Left ventricle myocardium superior (tissue), 1 donor: ENCODE data around the gene FAM131B. TPM values are rescaled to one million over a fixed set of nuclear protein-coding genes. Genes with fewer than 3 reads are reported as not detected.
"Not testable (repeated sequence)": the region's sequence is repeated elsewhere in the genome, so short reads cannot be mapped to it uniquely, and the experiment has no call there.

Experiments
- ATAC-seq: fragments of 200-7000 bp; cut with Tn5 transposase; one replicate; pipeline ENCODE4 v1.9.1; 2020; ENCODE audit warnings: mild to moderate bottlenecking, moderate library complexity
- DNase-seq: peaks from one replicate; pipeline ENCODE4 v3.0.0-alpha.2; 2020
- intact Hi-C: fragments of 100-400 bp; cut with micrococcal nuclease; formaldehyde crosslinking; loops from one replicate; pipeline ENCODE4 v1.11.0; 2022
- total RNA-seq: library from RNA; stranded (reverse); fragmentation: NEBNext Ultra II Directional; extraction: Animal tissue kit (Norgen Biotek cat#: 25700); gene quantifications from one replicate; pipeline ENCODE4 v1.2.1, GENCODE V29; 2021
- donor health status: DM: no; HTN: yes; CAD: no; lungs with severe emphysema.

FAM131B gene
- total RNA-seq, 1 donor from 2014 or later, result 0.57 TPM

DNA sequence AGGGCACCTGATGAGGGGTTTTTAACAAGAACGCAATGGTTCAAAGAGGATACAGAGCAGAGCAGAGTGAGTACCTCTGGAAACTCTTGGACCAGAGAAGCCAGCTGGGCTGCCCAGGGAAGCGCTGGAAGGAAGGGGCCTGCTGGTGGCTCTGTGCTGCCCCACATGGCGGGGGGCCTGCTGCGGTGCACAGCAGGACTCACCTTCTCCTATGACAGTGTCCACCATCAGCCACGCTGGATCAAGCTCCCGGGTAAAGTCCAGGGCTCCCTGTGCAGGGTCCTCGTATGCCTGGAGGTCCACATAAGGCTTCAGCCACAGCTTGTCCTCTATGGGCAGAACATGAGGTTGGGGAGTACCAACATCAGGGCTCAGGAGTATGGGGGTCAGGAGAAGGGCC, 33.7 kb upstream of the FAM131B start:
- ATAC-seq (no peak), DNase-seq (no peak)
- intact Hi-C loops, result no loop called here

DNA sequence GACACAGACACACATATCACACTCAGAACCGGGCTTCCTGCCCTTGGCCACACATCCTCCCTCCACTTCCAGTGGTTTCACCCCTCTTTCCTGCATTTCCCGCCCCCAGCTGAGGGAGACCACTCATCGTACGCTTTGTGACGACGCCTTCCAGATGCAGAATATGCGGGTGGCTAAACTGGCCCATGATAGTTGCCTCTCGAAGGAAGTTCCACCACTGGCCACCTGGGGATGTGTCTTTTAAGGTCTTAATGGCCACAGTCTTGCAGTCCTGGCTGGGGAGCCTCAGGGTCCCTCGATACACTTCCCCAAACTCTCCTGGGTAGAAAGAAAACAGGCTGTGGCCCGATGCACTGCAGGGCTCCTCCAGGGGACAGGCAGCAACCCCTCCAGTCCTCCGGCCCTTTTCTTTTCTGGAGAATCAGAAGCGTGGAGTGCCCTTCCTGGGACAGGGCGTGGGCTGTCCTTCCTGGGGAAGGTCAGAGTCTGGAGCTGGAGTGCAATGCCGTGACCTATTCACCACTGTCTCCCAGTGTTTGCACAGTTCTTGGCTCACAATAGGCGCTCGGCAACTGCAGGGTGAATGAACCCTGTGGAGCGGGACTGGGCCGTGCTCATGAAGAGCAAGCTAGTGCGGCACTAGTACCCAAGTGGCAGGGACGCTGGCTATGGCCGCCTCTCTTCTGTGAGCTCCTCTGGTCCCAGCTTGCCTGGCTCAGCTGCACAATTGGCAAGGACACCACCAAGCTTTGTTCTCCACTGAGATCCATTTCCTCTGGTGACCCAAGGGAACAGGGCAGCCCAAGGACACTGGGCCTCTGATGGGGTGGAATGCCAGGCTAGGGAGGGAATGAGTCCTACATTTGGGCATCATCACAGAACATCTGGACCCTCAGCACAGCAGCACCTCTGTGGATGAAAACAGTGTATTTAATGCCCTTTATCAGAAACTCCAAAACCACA, 33.0 kb upstream of the FAM131B start:
- ATAC-seq, result peak; percentile 14
- DNase-seq, result peak; percentile 42
- intact Hi-C loops, result no loop called here

DNA sequence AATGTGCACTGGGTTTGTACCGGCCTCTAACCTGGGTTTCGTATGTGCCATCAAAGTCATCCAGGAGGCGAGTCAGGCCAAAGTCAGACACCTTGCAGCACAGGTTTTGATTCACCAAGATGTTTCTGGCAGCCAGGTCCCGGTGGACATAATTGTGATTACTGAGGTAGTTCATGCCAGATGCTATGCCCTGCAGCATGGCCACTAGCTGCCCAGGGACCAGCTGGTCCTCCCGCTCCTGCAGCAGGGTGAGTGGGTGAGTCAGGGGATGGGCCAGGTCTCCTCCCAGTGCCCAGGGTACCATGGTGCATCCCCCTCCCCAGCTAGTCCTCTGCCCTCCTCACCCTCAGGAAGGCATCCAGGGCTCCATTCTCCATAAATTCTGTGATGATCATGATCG, 32.3 kb upstream of the FAM131B start:
- intact Hi-C loops, result no loop called here
- no peak for ATAC-seq
- DNase-seq, result no peak

DNA sequence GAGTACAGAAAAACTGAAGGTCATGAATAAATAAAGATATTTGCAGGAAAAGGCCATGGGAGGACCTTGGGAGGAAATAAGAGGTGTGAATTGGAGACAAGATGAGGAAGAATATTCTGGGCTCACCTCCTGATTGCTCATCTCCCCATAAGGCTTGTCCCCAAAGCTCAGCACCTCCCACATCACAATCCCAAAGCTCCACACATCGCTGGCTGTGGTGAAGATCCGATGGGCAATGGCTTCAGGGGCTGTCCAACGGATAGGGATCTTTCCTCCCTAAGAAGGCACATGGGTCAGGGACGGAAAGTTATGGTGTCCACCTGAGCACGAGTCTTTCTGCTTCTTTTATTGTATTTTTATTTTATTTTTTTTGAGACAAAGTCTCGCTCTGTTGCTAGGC, 31.6 kb upstream of the FAM131B start:
- no peak for DNase-seq
- intact Hi-C loops, result no loop called here
- ATAC-seq, result no peak

DNA sequence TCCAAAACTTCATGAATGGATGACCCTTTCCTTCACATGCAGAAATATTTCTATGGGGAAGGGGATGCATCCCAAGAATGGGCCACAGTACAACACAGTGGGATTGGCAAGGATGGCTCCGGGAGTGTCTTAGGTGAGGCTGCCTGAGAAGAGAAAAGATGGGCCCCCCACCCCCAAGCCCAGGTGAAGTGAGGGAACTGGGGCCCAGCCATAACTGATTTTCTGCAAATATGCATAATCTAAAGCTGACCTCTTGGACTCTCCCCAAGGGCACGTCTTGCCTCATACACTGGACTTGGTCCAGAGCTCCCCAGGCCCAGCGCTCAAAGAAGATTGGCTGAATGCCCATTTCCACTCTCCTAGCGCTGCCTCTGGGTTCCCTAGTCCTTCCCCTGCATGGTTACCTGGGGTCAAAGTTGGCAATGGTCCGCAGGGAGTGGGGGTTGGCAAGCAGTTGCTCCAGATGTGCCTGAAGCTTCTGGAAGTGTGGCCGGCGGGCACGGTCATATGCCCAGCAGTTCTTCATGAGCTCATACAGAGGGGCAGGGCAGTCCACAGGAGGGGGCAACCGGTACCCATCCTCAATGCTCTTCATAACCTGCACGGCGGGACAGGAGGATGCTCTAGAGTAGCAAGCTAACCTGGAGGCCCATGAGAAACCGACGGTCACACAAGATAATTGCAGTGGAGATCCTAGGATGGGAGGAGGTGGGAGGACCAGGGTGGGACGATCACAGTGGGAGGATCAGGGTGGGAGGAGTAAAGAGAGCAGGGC, 30.9 kb upstream of the FAM131B start:
- ATAC-seq, result no peak

DNA sequence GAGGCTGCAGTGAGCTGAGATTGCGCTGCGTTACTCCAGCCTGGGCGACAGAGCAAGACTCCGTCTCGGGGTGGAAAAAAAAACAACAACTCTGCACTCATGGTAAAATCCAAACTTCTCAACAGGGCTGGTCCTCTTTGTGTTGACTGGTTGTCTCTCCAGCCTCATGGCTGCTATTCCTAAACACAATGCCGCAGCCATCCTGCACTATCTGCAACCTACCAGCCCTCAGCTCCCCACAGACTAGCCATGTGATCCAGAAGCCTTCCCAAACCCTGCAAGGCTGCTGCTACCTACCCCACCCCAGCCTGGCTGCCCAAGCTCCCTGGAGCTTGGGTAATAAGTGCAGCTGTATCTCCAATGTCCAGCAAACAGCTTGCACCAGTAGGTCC, 30.4 kb upstream of the FAM131B start:
- intact Hi-C loops, result no loop called here
- DNase-seq (peak; percentile 31), ATAC-seq (peak; percentile 5)

More for the DNA sequence above, 30.9 kb upstream of the FAM131B start:
- intact Hi-C loops, result no loop called here
- DNase-seq, result peak; percentile 38

DNA sequence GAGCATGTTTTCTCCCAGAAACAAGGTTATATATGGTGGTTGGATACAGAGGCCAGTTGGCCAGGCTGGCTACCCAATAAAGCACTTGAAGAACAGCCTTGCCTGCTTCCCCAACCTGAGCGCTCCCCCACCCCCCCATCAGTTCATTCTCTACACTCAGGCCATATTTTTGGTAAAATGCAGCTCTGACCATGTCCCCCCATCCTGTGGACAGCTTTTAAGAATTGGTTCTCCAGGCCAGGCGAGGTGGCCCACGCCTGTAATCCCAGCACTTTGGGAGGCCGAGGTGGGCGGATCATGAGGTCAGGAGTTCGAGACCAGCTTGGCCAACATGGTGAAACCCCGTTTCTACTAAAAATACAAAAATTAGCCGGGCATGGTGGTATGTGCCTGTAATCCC, 29.9 kb upstream of the FAM131B start:
- ATAC-seq, intact Hi-C loops: not testable (repeated sequence)
- peak; percentile 29 for DNase-seq

DNA sequence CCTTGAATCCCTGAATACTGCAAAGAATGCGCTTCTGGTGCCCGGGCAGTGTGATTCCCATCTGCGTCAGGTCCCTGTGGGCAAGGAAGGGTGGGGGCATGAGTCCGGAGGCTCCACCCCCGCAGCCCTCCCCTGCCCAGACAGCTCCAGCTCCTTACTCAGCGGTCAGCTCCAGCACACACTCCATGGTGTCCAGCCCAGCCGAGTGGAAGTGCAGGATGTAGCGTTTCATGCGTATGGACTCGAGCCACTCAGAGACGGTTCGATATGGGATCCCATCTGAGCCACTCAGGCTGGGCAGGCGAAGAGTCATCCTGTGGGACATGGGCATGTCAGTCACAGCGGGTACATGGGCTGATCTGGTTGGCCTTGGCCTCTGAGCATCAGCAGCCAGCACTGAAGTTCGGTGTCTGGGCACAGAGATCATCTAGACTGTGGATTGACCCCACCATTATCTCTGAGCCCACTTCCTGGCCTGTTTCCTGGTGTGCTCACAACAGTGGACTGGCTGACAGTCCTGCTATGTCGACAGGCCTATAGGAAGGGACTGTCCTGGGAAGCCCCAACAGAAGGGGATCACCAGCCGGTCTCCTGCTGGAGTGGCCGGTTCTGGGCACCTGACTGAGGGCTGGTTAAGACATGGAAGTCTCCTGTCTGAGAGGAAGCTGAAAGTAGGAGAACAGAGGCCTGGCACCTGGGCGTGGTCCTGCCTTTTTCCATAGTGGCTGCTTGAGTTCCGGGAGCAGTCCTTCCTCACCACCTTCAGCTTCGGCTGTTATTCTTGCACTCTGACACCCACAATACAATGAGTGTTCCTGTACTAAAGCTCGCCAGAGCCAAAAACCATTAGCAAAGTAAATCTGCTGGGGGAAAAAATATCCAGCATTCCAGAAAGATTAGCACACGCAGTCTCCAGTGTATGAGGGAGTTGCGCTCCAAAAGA, 29.2 kb upstream of the FAM131B start:
- intact Hi-C loops, result no loop called here
- DNase-seq (peak; percentile 80), ATAC-seq (peak; percentile 76)

DNA sequence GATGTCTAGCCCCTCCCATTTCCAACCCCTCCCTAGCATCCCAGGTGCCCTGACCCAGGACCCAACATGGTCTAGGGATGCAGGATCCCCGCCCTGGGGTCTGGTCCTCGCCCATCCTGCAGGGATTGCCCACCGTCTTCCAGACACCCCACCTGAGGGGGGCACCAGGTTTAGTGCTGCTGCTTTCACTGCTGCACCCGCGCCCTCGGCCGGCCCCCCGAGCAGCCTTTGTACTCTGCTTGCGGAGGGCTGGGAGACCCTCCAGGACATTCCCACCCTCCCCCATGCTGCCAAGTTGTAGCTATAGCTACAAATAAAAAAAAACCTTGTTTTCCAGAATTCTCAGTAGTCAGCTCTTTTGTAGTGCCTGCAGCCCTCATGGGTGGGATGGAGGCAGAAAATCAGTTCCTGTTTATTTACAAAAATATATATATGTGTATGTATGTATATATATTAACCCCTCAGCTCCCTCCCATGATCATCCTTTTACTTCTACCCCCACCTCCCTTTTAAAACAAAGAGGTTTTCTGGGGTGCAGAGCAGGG, 28.3 kb upstream of the FAM131B start:
- intact Hi-C loops, result no loop called here
- ATAC-seq (no peak), DNase-seq (peak; percentile 34)

DNA sequence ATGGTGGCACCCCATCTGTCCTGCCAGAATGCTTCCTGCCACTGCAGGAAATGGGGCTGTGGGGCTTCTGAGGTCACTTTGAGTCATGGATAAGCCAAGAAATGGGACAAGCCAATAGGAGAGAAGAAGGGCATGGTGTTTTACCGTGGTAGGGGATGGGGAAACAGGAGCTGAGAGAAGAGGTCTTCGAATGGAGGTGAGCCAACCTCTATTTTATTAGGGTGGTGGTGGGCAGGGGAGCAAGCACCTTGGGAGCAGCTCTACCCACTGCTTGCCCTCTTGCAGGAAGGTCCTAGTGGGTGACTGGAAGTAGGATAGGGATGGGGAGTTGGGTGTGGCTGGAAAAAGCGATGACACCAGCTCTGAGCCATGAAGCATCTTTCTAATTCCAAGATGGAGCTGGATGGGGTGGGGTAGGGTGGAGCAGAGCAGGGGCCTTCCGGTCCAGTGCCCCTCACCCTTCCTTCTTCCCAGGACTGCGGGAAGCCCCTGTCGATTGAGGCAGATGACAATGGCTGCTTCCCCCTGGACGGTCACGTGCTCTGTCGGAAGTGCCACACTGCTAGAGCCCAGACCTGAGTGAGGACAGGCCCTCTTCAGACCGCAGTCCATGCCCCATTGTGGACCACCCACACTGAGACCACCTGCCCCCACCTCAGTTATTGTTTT, 27.7 kb upstream of the FAM131B start:
- no peak for ATAC-seq
- intact Hi-C loops, result no loop called here
- no peak for DNase-seq

DNA sequence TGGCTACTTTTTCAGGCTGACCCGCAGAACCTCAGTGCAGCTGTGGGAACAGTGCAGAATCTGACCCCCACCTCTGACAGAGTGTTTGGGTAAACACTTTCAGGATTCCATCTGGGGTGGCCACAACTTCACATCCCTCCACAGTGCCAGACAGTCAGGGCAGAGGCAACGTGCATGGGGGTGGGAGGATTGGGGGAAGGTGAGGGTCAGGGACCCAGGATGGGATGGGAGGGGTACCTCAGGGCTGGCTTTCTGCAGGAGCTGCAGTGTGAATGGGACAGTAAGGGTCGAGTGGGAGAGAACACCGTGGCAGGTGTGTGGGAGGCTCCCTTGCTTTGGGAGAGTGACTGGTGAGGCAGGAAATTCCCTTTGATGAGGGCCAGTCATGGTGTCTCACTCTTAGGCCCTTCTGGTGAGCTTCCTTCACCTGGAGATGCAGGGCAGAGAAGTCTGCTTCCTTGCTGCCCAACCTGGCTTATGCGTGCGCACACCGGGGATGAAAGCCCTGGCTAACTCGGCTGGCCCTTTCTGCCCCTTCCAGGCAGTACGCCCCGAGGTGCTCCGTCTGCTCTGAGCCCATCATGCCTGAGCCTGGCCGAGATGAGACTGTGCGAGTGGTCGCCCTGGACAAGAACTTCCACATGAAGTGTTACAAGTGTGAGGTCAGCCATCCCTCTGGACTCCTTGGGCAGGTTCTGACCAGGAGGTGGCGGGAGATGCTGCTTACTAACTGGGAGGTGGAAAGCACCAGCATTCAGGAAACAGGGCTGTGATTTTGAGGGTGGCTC, 27.0 kb upstream of the FAM131B start:
- DNase-seq (no peak), ATAC-seq (no peak)
- intact Hi-C loops, result no loop called here

DNA sequence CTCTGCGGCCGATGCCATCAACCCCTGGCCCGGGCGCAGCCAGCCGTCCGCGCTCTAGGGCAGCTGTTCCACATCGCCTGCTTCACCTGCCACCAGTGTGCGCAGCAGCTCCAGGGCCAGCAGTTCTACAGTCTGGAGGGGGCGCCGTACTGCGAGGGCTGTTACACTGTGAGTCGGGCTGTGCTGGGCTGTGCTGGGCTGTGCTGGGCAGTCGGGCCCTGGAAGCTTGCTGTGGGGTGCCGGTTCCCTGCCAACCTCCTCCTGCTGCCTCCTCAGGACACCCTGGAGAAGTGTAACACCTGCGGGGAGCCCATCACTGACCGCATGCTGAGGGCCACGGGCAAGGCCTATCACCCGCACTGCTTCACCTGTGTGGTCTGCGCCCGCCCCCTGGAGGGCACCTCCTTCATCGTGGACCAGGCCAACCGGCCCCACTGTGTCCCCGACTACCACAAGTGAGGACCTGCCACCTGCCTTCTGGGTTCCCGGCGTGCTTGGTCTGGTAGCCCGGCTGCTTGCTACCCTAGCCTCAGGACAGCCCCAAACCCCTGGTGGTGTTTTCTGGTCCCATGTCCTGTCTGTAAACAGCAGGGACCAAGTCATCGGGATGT, 26.1 kb upstream of the FAM131B start:
- intact Hi-C loops, result no loop called here
- ATAC-seq, result no peak
- DNase-seq, result peak; percentile 38

DNA sequence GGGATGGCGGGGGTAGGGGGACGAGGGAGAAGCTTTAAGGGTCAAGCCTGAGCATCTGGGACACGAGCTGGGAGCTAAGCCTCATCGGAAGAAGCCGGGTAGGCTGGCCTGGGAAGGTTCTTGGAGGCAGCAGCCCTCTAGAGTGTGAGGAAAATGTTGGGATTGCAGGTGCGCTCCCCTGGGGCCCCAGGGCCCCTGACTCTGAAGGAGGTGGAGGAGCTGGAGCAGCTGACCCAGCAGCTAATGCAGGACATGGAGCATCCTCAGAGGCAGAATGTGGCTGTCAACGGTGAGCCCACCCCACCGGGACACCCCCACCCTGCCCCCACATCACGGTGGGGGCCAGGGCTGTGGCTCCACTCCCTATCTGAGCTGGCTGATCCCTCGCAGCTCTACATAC, 25.5 kb upstream of the FAM131B start:
- DNase-seq (no peak), ATAC-seq (no peak)
- intact Hi-C loops, result no loop called here

DNA sequence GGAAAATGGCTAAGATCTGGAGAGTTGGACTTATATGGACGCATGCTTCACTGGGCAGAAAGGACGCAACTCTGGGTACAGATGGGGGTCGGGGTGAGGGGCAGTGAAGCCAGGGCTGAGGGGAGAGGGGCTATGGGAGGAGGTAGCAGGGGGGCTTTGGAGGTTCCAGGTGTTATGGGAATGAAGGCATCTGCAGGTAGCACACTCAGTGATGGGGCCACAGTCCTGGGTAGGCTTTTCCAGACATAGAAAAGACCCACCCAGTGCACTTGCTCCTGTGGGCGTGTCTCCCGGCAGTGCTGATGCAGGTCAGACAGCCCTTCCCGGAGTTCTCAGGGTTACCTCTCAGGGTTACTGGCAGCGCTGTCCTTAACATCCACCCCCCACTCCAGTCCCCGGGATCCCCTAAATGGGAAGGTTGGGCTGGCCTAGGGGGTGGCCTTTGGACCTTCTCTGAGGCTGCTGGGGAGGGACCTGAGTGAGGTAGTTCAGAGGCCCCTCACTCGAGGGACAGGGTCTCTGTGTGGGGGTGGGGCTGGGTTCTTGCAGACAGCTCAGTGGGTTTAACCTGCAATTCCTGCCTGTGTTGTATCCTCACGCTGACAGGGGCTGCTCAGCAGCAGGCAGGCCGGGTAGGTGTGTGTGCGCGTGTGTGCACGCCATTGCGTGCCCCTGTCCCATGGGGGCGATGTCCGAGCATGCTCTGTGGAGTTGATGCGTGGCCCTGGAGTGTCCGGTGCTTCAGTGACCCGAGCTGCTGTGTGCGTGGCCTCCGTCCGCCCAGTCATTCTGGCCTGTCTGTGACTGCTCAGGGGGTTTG, 24.9 kb upstream of the FAM131B start:
- ATAC-seq, result no peak
- peak; percentile 36 for DNase-seq
- intact Hi-C loops, result no loop called here

DNA sequence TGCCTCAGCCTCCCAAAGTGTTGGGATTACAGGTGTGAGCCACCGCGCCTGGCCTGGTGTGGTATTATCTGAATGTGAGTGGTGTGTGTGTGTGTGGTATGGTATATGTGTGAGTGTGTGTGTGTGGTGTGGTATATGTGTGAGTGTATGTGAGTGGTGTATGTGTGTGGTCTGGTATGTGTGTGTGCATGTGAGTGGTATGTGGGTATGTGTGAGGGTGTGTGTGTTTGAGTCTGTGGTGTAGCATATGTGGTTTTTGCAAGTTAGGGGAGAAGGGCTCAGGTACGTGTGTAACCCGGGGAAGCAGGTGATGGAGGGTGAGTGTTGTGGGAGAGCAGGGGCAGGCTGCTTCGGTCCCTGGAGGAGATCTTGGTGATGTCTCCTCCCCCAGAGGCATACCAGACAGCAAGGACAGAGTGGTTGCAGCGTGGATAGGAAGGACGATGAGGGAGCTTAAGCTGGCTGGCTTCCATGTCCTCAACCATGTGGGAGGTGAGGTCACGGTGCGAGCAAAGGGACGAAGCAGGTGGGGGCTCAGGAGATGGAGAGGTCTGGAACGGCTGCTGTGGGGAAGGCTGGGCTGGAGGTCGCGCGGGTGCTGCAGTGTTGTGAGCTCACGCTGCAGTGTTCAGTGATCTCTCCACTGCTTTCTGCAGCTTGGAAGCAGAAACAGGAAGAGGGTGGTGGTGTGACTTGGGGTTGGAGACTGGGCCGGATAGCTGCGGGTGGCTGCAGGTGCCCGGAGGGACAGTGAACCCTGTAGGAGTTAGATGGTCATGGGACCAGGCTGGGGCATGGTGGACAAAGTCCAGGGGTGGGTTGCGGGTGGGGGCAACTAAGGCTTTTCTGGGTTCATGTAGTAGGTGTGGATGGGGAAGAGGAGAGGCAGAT, 23.6 kb upstream of the FAM131B start:
- peak; percentile 10 for ATAC-seq
- peak; percentile 44 for DNase-seq
- intact Hi-C loops, result no loop called here
